ENCODE data around the gene CST9. TPM values are rescaled to one million over a fixed set of nuclear protein-coding genes. Genes with fewer than 3 reads are reported as not detected.

Gene CST9
- total and polyA plus RNA-seq, 2 of the 8 experiments (the other 6 are each of a cell fraction or from before 2014, with no cell fraction given): 0.05 to 0.19 TPM

- Histone ChIP-seq H3K4me2 (ENCODE audit: insufficient read depth in 1 of 2, low read depth in 2 of 2, low read length in 2 of 2) (no peak overlapping the region), H2AK5ac (ENCODE audit: low read depth, low read length) (no peak overlapping the region), H2BK12ac (ENCODE audit: low read depth, low read length) (no peak overlapping the region; the same call in 1 of the 2 replicates), H2BK120ac (replicated peaks; ENCODE audit: low read depth, low read length) (no peak overlapping the region), H4K20me1 (replicated peaks in 1 of 2; ENCODE audit: control insufficient read depth in 1 of 2, insufficient read depth in 2 of 2, low read length in 2 of 2) (no peaks in the 10 kb centered on the region), H3K9me3 (ENCODE audit: insufficient read depth in 2 of 2, low read depth in 1 of 2, low read length in 1 of 2) (no peaks in the 10 kb centered on the region), H3K18ac (ENCODE audit: extremely low read depth, low read length) (no peak overlapping the region), H3K79me1 (ENCODE audit: low read depth, low read length) (no peaks in the 10 kb centered on the region), H3K9ac (replicated peaks in 1 of 4; ENCODE audit: extremely low read depth in 1 of 4, low read depth in 3 of 4, low read length in 3 of 4) (no peak overlapping the region), H3K27me3 (replicated peaks in 1 of 4; ENCODE audit: control insufficient read depth in 3 of 4, extremely low read depth in 1 of 4, insufficient read depth in 3 of 4, low read length in 3 of 4) (no peaks in the 10 kb centered on the region; a peak in 1 of 7 replicates), H3K4ac (replicated peaks; ENCODE audit: insufficient read length, low read depth, low read length) (no peak overlapping the region), H3K23me2 (ENCODE audit: low read depth, low read length) (no peaks in the 10 kb centered on the region), H4K5ac (ENCODE audit: insufficient read length, low read depth, low read length) (no peak overlapping the region), H3K23ac (ENCODE audit: insufficient read length) (no peak overlapping the region), H4K91ac (replicated peaks; ENCODE audit: insufficient read length, low read length) (no peak overlapping the region), H2BK15ac (ENCODE audit: low read length) (no peak overlapping the region; the same call in 1 of the 2 replicates), H3K79me2 (ENCODE audit: control insufficient read depth in 1 of 2, insufficient read depth in 2 of 2, low read length in 2 of 2) (no peaks in the 10 kb centered on the region), H3K14ac (ENCODE audit: insufficient read length) (no peak overlapping the region), H2AFZ (ENCODE audit: low read length) (no peak overlapping the region), H2BK5ac (ENCODE audit: low read depth, low read length) (no peak overlapping the region), H3K4me3 (ENCODE audit: extremely low read depth in 1 of 4, insufficient read depth in 2 of 4, low read depth in 3 of 4, low read length in 4 of 4) (no peak overlapping the region), H4K8ac (ENCODE audit: extremely low read depth, insufficient read depth, low read length) (no peak overlapping the region), H3K27ac (ENCODE audit: low read depth, low read length) (no peak overlapping the region), H3K56ac (replicated peaks; ENCODE audit: insufficient read length, low read depth, low read length) (no peak overlapping the region), H2BK20ac (ENCODE audit: low read length) (no peak overlapping the region), H3K4me1 (replicated peaks in 1 of 4; ENCODE audit: control insufficient read depth in 3 of 4, insufficient read depth in 4 of 4, low read length in 3 of 4) (no peaks in the 10 kb centered on the region), H3K36me3 (ENCODE audit: control insufficient read depth in 2 of 4, insufficient read depth in 4 of 4, low read length in 3 of 4) (no peaks in the 10 kb centered on the region)
- WGBS, 2 experiments (ENCODE audit: extremely low coverage in 1 of 2, insufficient coverage in 1 of 2, insufficient read length in 1 of 2, insufficient replicate concordance in 2 of 2, low coverage in 1 of 2, low lambda C conversion rate in 2 of 2, missing lambda C conversion rate in 1 of 2): 90% methylated on average over 2 of the region's 2 CpGs; no CpG with 5 or more reads in 1 of the 2 experiments
- FAIRE-seq: no peak
- TF ChIP-seq EGR1 (IDR thresholded peaks at IDR 0.05; ENCODE audit: borderline replicate concordance, low read depth, low read length) (no peak), BCL11A (IDR thresholded peaks at IDR 0.05; ENCODE audit: low read depth in 2 of 2, low read length in 2 of 2) (no peak), NRF1 (IDR thresholded peaks at IDR 0.05; ENCODE audit: low read depth, low read length) (no peak), SIRT6 (IDR thresholded peaks at IDR 0.05; ENCODE audit: low read length) (no peak), CBX8 (IDR thresholded peaks at IDR 0.05; ENCODE audit: borderline replicate concordance, low read depth, low read length) (no peak), SRF (IDR thresholded peaks at IDR 0.05; ENCODE audit: low read depth, low read length) (no peak), CTBP2 (IDR thresholded peaks at IDR 0.05; ENCODE audit: borderline replicate concordance, insufficient read depth, insufficient read length, low read length) (no peak), ZNF274 (IDR thresholded peaks at IDR 0.05; ENCODE audit: borderline replicate concordance, extremely low read depth, low read length) (no peak), RAD21 (IDR thresholded peaks at IDR 0.05 in 1 of 2, conservative IDR thresholded peaks at IDR 0.05 in 1 of 2; ENCODE audit: low read depth in 2 of 2, low read length in 2 of 2) (no peak), HDAC2 (IDR thresholded peaks at IDR 0.05; ENCODE audit: borderline replicate concordance in 1 of 2, low read depth in 2 of 2, low read length in 2 of 2) (no peak), ASH2L (IDR thresholded peaks at IDR 0.05; ENCODE audit: low read length) (no peak)
- POLR2A ChIA-PET (ENCODE audit: partially characterized antibody): no interaction called here
- no peak for DNase-seq (ENCODE audit: low read depth in 1 of 2, low spot score in 2 of 2)
- CTCF ChIA-PET (ENCODE audit: partially characterized antibody): interaction anchor here (1.3 to 18.5 kb wide), 3 partner anchors 36 to 186 kb away, joined by 3 to 328 read pairs (median 5); partner anchors contain the start of genes CST11 and CSTL1
Measured at GRCh38 chr20:23602241-23602640, 3.5 kb downstream of the CST9 start.
